DMS153 (cell line): ENCODE measurements around the gene SPPL2A.
"Not testable (repeated sequence)": the region's sequence is repeated elsewhere in the genome, so short reads cannot be mapped to it uniquely, and the experiment has no call there.

ENCODE experiments used
- DNase-seq: peaks from one replicate; lab custom pipeline; 2025; lab: John Stamatoyannopoulos, UW

Gene SPPL2A

GRCh38 chr15:50767332-50767861 is 1.9 kb upstream of the SPPL2A start:
- DNase-seq, result no peak

- DNase-seq, result no peak
Measured at GRCh38 chr15:50764461-50765194, 878 bp downstream of the SPPL2A start.

GRCh38 chr15:50758712-50759205 is 6.7 kb downstream of the SPPL2A start:
- no peak for DNase-seq

GRCh38 chr15:50753463-50753862 is 12.0 kb downstream of the SPPL2A start:
- DNase-seq, result no peak

GRCh38 chr15:50751394-50751793 is 14.1 kb downstream of the SPPL2A start:
- no peak for DNase-seq

- no peak for DNase-seq
Measured at GRCh38 chr15:50750227-50750705, 15.2 kb downstream of the SPPL2A start.

- DNase-seq, result no peak
Measured at GRCh38 chr15:50747523-50747922, 18.0 kb downstream of the SPPL2A start.

- DNase-seq, result no peak
Measured at GRCh38 chr15:50744601-50745000, 20.9 kb downstream of the SPPL2A start.

- DNase-seq, result no peak
Measured at GRCh38 chr15:50740955-50741354, 24.6 kb downstream of the SPPL2A start.

- no peak for DNase-seq
Measured at GRCh38 chr15:50736823-50737222, 28.7 kb downstream of the SPPL2A start.

- no peak for DNase-seq
Measured at GRCh38 chr15:50735156-50735555, 30.4 kb downstream of the SPPL2A start.

GRCh38 chr15:50726315-50726714 is 39.2 kb downstream of the SPPL2A start:
- no peak for DNase-seq

GRCh38 chr15:50718700-50719125 is 46.8 kb downstream of the SPPL2A start:
- DNase-seq, result no peak

GRCh38 chr15:50712018-50712417 is 53.5 kb downstream of the SPPL2A start:
- DNase-seq, result no peak

- no peak for DNase-seq
Measured at GRCh38 chr15:50710585-50710984, 54.9 kb downstream of the SPPL2A start.

GRCh38 chr15:50707878-50708427 is 57.6 kb downstream of the SPPL2A start:
- no peak for DNase-seq

GRCh38 chr15:50702762-50703334 is 62.7 kb downstream of the SPPL2A start:
- DNase-seq, result no peak

- DNase-seq, result no peak
Measured at GRCh38 chr15:50698101-50698500, 67.4 kb downstream of the SPPL2A start.

- no peak for DNase-seq
Measured at GRCh38 chr15:50697109-50697797, 68.3 kb downstream of the SPPL2A start.

GRCh38 chr15:50694634-50695165 is 70.8 kb downstream of the SPPL2A start:
- DNase-seq, result not testable (repeated sequence)

GRCh38 chr15:50687302-50687902 is 78.1 kb downstream of the SPPL2A start:
- DNase-seq, result no peak
